ENCODE results near the gene BCKDHB. TPM values are rescaled to one million over a fixed set of nuclear protein-coding genes. Genes with fewer than 3 reads are reported as not detected.

Gene BCKDHB
- total and polyA plus RNA-seq, 2 donors (not counting 1 experiment from before 2014, with no cell fraction given) = 9.6 to 20.1 TPM

- H3K79me2 ChIP-seq (ENCODE audit: control insufficient read depth, insufficient read depth, low read length) = no peaks in the 10 kb centered on the region
- no peaks in the 10 kb centered on the region for H3K27me3 ChIP-seq (replicated peaks in 1 of 4; ENCODE audit: control extremely low read depth in 1 of 4, control insufficient read depth in 3 of 4, insufficient read depth in 4 of 4, low read length in 3 of 4)
- H3K4me1 Mint-ChIP-seq = no peaks in the 10 kb centered on the region
- DNase-seq (no peak), ATAC-seq (ENCODE audit: low read depth) (no peak)
- H3K4me3 ChIP-seq (ENCODE audit: control extremely low read depth in 1 of 5, extremely low read depth in 1 of 5, insufficient read depth in 1 of 5, low read depth in 2 of 5, low read length in 4 of 5) = no peak overlapping the region
- TF ChIP-seq EZH2 (IDR thresholded peaks at IDR 0.05; ENCODE audit: borderline replicate concordance, insufficient read depth, low read depth, low read length, poor library complexity, severe bottlenecking) (no peak), CTCF (IDR thresholded peaks at IDR 0.05) (no peak)
- no peak overlapping the region for H3K9ac ChIP-seq (ENCODE audit: low read length)
- no peaks in the 10 kb centered on the region for H3K9me3 ChIP-seq (ENCODE audit: control extremely low read depth in 1 of 3, control insufficient read depth in 2 of 3, insufficient read depth in 1 of 3, low read length in 2 of 3)
- H3K9me3 Mint-ChIP-seq (ENCODE audit: insufficient read depth) = no peaks in the 10 kb centered on the region
- H3K36me3 ChIP-seq (replicated peaks in 1 of 2; ENCODE audit: control extremely low read depth in 1 of 2, control insufficient read depth in 1 of 2, extremely low read depth in 1 of 2, insufficient read depth in 2 of 2, low read length in 1 of 2) = no peaks in the 10 kb centered on the region
- H4K20me1 ChIP-seq (ENCODE audit: control insufficient read depth, insufficient read depth, low read length, poor library complexity, severe bottlenecking) = no peaks in the 10 kb centered on the region
- 100% methylated on average over 1 of the region's 2 CpGs for WGBS (ENCODE audit: insufficient coverage)
- no peak overlapping the region for H3K27ac Mint-ChIP-seq
- POLR2A ChIA-PET = no interaction called here
- H2AFZ ChIP-seq (ENCODE audit: insufficient read depth, low read depth, low read length, poor library complexity, severe bottlenecking) = no peak overlapping the region
- no peaks in the 10 kb centered on the region for H3K4me1 ChIP-seq (ENCODE audit: control insufficient read depth in 2 of 2, insufficient read depth in 2 of 2, low read length in 2 of 2)
- intact Hi-C loops (cut with micrococcal nuclease) = no loop called here
- H3K4me3 Mint-ChIP-seq = no peak overlapping the region
- no peak overlapping the region for H3K4me2 ChIP-seq (replicated peaks; ENCODE audit: low read depth, low read length, poor library complexity, severe bottlenecking)
- no peaks in the 10 kb centered on the region for H3K27me3 Mint-ChIP-seq
- CTCF ChIA-PET = no interaction called here
- no peak overlapping the region for H3K27ac ChIP-seq (ENCODE audit: low read length in 2 of 2)
Observed at GRCh38 chr6:80357674-80358073, 251.2 kb downstream of the BCKDHB start.

GRCh38 chr6:80363501-80364122 lies 257.1 kb downstream of the BCKDHB start:
- Histone ChIP-seq H4K20me1 (ENCODE audit: control insufficient read depth, insufficient read depth, low read length, poor library complexity, severe bottlenecking) (no peaks in the 10 kb centered on the region), H2AFZ (ENCODE audit: insufficient read depth, low read depth, low read length, poor library complexity, severe bottlenecking) (no peak overlapping the region), H3K9ac (ENCODE audit: low read length) (no peak overlapping the region), H3K27ac (ENCODE audit: low read length in 2 of 2) (no peak overlapping the region), H3K27me3 (replicated peaks in 1 of 4; ENCODE audit: control extremely low read depth in 1 of 4, control insufficient read depth in 3 of 4, insufficient read depth in 4 of 4, low read length in 3 of 4) (no peaks in the 10 kb centered on the region), H3K9me3 (ENCODE audit: control extremely low read depth in 1 of 3, control insufficient read depth in 2 of 3, insufficient read depth in 1 of 3, low read length in 2 of 3) (no peaks in the 10 kb centered on the region), H3K4me1 (ENCODE audit: control insufficient read depth in 2 of 2, insufficient read depth in 2 of 2, low read length in 2 of 2) (no peaks in the 10 kb centered on the region), H3K4me2 (replicated peaks; ENCODE audit: low read depth, low read length, poor library complexity, severe bottlenecking) (no peak overlapping the region), H3K4me3 (ENCODE audit: control extremely low read depth in 1 of 5, extremely low read depth in 1 of 5, insufficient read depth in 1 of 5, low read depth in 2 of 5, low read length in 4 of 5) (no peak overlapping the region), H3K36me3 (replicated peaks in 1 of 2; ENCODE audit: control extremely low read depth in 1 of 2, control insufficient read depth in 1 of 2, extremely low read depth in 1 of 2, insufficient read depth in 2 of 2, low read length in 1 of 2) (no peaks in the 10 kb centered on the region), H3K79me2 (ENCODE audit: control insufficient read depth, insufficient read depth, low read length) (no peaks in the 10 kb centered on the region)
- Mint-ChIP-seq H3K9me3 (ENCODE audit: insufficient read depth) (peaks cover 3% of the 10 kb centered on the region), H3K4me3 (no peak overlapping the region), H3K4me1 (no peaks in the 10 kb centered on the region), H3K27me3 (no peaks in the 10 kb centered on the region), H3K27ac (no peak overlapping the region)
- ATAC-seq (ENCODE audit: low read depth) = no peak
- intact Hi-C loops (cut with micrococcal nuclease) = no loop called here
- WGBS (ENCODE audit: insufficient coverage) = no CpG with 5 or more reads among the region's 3 CpGs
- no peak for DNase-seq
- no peak for TF ChIP-seq CTCF (IDR thresholded peaks at IDR 0.05)
- TF ChIP-seq EZH2 (IDR thresholded peaks at IDR 0.05; ENCODE audit: borderline replicate concordance, insufficient read depth, low read depth, low read length, poor library complexity, severe bottlenecking) = no peak
- ChIA-PET POLR2A (no interaction called here), CTCF (no interaction called here)

All from B cell (primary cell).